GM23338 (cell line): ENCODE data around the gene CAMTA1. TPM values are rescaled to one million over a fixed set of nuclear protein-coding genes. Genes with fewer than 3 reads are reported as not detected.

Experiments
- ATAC-seq: fragments of 200-7000 bp; cut with Tn5 transposase; 3 replicates; pipeline ENCODE4 v1.9.1; 2020
- DNase-seq: peaks from one replicate; pipeline ENCODE4 v3.0.0-alpha.2; 2015; ENCODE audit warnings: low spot score
- H2AFZ ChIP-seq: fragments of 200-600 bp; sonication (generic); 2 replicates; pipeline ENCODE4 v1.8.0; 2016; ENCODE audit warnings: antibody characterized with exemption, mild to moderate bottlenecking, moderate library complexity
- H3F3A ChIP-seq: fragments of 200-600 bp; sonication (generic); replicated peaks from 2 replicates; pipeline ENCODE4 v1.8.0; 2017; ENCODE audit warnings: antibody characterized with exemption, mixed run types, low read depth
- H3K27ac ChIP-seq: fragments of 200-600 bp; sonication (generic); 2 replicates; pipeline ENCODE4 v1.6.1; 2016; ENCODE audit warnings: low read depth
- H3K27me3 ChIP-seq: fragments of 200-600 bp; sonication (generic); 2 replicates; pipeline ENCODE4 v1.8.0; 2016; ENCODE audit warnings: mild to moderate bottlenecking, mixed run types, moderate library complexity; ENCODE audit not compliant: insufficient read depth
- H3K36me3 ChIP-seq: fragments of 200-600 bp; sonication (generic); 2 replicates; pipeline ENCODE4 v1.8.0; 2016; ENCODE audit warnings: mild to moderate bottlenecking; ENCODE audit not compliant: insufficient read depth
- H3K4me1 ChIP-seq: fragments of 200-600 bp; sonication (generic); 2 replicates; pipeline ENCODE4 v1.8.0; 2016; ENCODE audit warnings: mild to moderate bottlenecking, moderate library complexity; ENCODE audit not compliant: insufficient read depth
- H3K4me2 ChIP-seq: fragments of 200-600 bp; sonication (generic); 2 replicates; pipeline ENCODE4 v1.7.1; 2017; ENCODE audit warnings: mixed run types
- H3K4me3 ChIP-seq: fragments of 200-600 bp; sonication (generic); 2 replicates; pipeline ENCODE4 v1.6.1; 2016; ENCODE audit warnings: mixed run types
- H3K79me2 ChIP-seq: fragments of 200-600 bp; sonication (generic); replicated peaks from 2 replicates; pipeline ENCODE4 v1.8.0; 2017; ENCODE audit warnings: mild to moderate bottlenecking; ENCODE audit not compliant: insufficient read depth
- H3K9me2 ChIP-seq: fragments of 200-600 bp; sonication (generic); 2 replicates; pipeline ENCODE4 v1.8.0; 2017; ENCODE audit not compliant: insufficient read depth
- H4K20me1 ChIP-seq: fragments of 200-600 bp; sonication (generic); replicated peaks from 2 replicates; pipeline ENCODE4 v1.8.0; 2017; ENCODE audit warnings: mild to moderate bottlenecking; ENCODE audit not compliant: insufficient read depth
- H3K27ac Mint-ChIP-seq: 2 replicates; pipeline ENCODE4 v1.8.0; 2020; ENCODE audit warnings: inconsistent platforms, mild to moderate bottlenecking, moderate library complexity, mixed read lengths
- H3K27me3 Mint-ChIP-seq: 3 replicates; pipeline ENCODE4 v1.8.0; 2022; ENCODE audit warnings: low read depth, mild to moderate bottlenecking, moderate library complexity, mixed read lengths, inconsistent platforms; ENCODE audit not compliant: insufficient read depth, poor library complexity
- H3K36me3 Mint-ChIP-seq: 3 replicates; pipeline ENCODE4 v1.8.0; 2021; ENCODE audit warnings: low read depth, mild to moderate bottlenecking, inconsistent platforms, moderate library complexity, mixed read lengths
- H3K4me1 Mint-ChIP-seq: 3 replicates; pipeline ENCODE4 v1.8.0; 2020; ENCODE audit warnings: mild to moderate bottlenecking, inconsistent platforms, mixed read lengths
- H3K4me3 Mint-ChIP-seq: 3 replicates; pipeline ENCODE4 v1.8.0; 2021; ENCODE audit warnings: moderate library complexity, mild to moderate bottlenecking, inconsistent platforms, mixed read lengths
- H3K9me3 Mint-ChIP-seq: 3 replicates; pipeline ENCODE4 v1.8.0; 2020; ENCODE audit warnings: moderate library complexity, mild to moderate bottlenecking, inconsistent platforms, mixed read lengths
- CREB1 ChIP-seq: fragments of 250-450 bp; sonication (Bioruptor Pico); IDR thresholded peaks from 2 replicates; pipeline ENCODE4 v1.5.0; 2020; ENCODE audit warnings: low read depth, mild to moderate bottlenecking, moderate library complexity
- ETS1 ChIP-seq: IDR thresholded peaks from 2 replicates; pipeline ENCODE4 v1.6.1; 2016; ENCODE audit warnings: antibody characterized with exemption
- EZH2 ChIP-seq: fragments of 200-600 bp; sonication (generic); IDR thresholded peaks from one replicate; pipeline ENCODE4 v1.8.0; 2017; ENCODE audit warnings: antibody characterized with exemption, mild to moderate bottlenecking, low read depth; ENCODE audit not compliant: unreplicated experiment
- EZH2phosphoT487 ChIP-seq: fragments of 200-600 bp; sonication (generic); IDR thresholded peaks from one replicate; pipeline ENCODE4 v1.8.1; 2018; ENCODE audit warnings: antibody characterized with exemption; ENCODE audit not compliant: unreplicated experiment
- JUNB ChIP-seq: IDR thresholded peaks from one replicate; pipeline ENCODE4 v1.6.1; 2016; ENCODE audit warnings: antibody characterized with exemption; ENCODE audit not compliant: unreplicated experiment
- NANOG ChIP-seq: IDR thresholded peaks from 2 replicates; pipeline ENCODE4 v1.6.1; 2016; ENCODE audit warnings: antibody characterized with exemption, borderline replicate concordance
- POLR2AphosphoS5 ChIP-seq: IDR thresholded peaks from 2 replicates; pipeline ENCODE4 v1.6.1; 2016; ENCODE audit warnings: antibody characterized with exemption, low read depth
- STAT1 ChIP-seq: IDR thresholded peaks from one replicate; pipeline ENCODE4 v1.6.1; 2016; ENCODE audit warnings: antibody characterized with exemption; ENCODE audit not compliant: unreplicated experiment
- ZNF114 ChIP-seq: fragments of 250-450 bp; sonication (Bioruptor Pico); IDR thresholded peaks from 2 replicates; pipeline ENCODE4 v1.5.0; 2020; ENCODE audit warnings: mild to moderate bottlenecking, moderate library complexity
- ZNF331 ChIP-seq: fragments of 250-450 bp; sonication (Bioruptor Pico); IDR thresholded peaks from 2 replicates; pipeline ENCODE4 v1.5.0; 2020; ENCODE audit warnings: low read depth, mild to moderate bottlenecking, moderate library complexity
- ZNF462 ChIP-seq: fragments of 250-450 bp; sonication (Bioruptor Pico); IDR thresholded peaks from 2 replicates; pipeline ENCODE4 v1.5.0; 2020; ENCODE audit warnings: mild to moderate bottlenecking, moderate library complexity
- polyA plus RNA-seq: library from polyadenylated mRNA; unstranded; fragments of >200 nt; fragmentation: Nextera tagmentation; extraction: Ambion mirVana; gene quantifications from 2 replicates; pipeline ENCODE4 v1.2.1, GENCODE V29; 2016
- total RNA-seq: library from RNA; depleted of rRNA; stranded (reverse); fragments of >200 nt; shearing (Covaris generic); gene quantifications from 2 replicates; pipeline ENCODE4 v1.2.3, GENCODE V29; 2014
- TF ChIP-seq, protein P1 (sequence below): IDR thresholded peaks from one replicate; pipeline ENCODE4 v1.6.1; 2018; ENCODE audit warnings: antibody characterized with exemption; ENCODE audit not compliant: unreplicated experiment
- TF ChIP-seq, protein P2 (sequence below), 2 experiments: fragments of 200-600 bp in 1 of 2; sonication (generic) in 1 of 2; conservative IDR thresholded peaks; 2 replicates each; pipeline versions ENCODE4 v1.5.1 to v1.6.1; 2016 to 2017; ENCODE audit warnings: antibody characterized with exemption in 2 of 2, low read depth in 2 of 2, mild to moderate bottlenecking in 2 of 2, moderate library complexity in 1 of 2

The CAMTA1 gene
- total and polyA plus RNA-seq, 2 experiments from 2014 or later, result 115 to 519 TPM

- Histone ChIP-seq H4K20me1 (no peaks in the 10 kb centered on the region), H3K4me1 (no peaks in the 10 kb centered on the region; the same call in 1 of the 2 replicates), H3K27ac (no peak overlapping the region), H3K36me3 (no peaks in the 10 kb centered on the region), H3K9me2 (no peaks in the 10 kb centered on the region; the same call in 1 of the 2 replicates), H2AFZ (no peak overlapping the region), H3K27me3 (no peaks in the 10 kb centered on the region), H3F3A (no peaks in the 10 kb centered on the region), H3K4me2 (no peak overlapping the region), H3K79me2 (no peaks in the 10 kb centered on the region), H3K4me3 (no peak overlapping the region)
- Mint-ChIP-seq H3K4me1 (peaks cover 16% of the 10 kb centered on the region), H3K4me3 (no peak overlapping the region), H3K27ac (no peak overlapping the region; the same call in 1 of the 2 replicates), H3K36me3 (no peaks in the 10 kb centered on the region), H3K9me3 (no peaks in the 10 kb centered on the region), H3K27me3 (peaks cover 9% of the 10 kb centered on the region)
- TF ChIP-seq JUNB, result no peak
- no peak for TF ChIP-seq NANOG
- TF ChIP-seq, protein P1, sequence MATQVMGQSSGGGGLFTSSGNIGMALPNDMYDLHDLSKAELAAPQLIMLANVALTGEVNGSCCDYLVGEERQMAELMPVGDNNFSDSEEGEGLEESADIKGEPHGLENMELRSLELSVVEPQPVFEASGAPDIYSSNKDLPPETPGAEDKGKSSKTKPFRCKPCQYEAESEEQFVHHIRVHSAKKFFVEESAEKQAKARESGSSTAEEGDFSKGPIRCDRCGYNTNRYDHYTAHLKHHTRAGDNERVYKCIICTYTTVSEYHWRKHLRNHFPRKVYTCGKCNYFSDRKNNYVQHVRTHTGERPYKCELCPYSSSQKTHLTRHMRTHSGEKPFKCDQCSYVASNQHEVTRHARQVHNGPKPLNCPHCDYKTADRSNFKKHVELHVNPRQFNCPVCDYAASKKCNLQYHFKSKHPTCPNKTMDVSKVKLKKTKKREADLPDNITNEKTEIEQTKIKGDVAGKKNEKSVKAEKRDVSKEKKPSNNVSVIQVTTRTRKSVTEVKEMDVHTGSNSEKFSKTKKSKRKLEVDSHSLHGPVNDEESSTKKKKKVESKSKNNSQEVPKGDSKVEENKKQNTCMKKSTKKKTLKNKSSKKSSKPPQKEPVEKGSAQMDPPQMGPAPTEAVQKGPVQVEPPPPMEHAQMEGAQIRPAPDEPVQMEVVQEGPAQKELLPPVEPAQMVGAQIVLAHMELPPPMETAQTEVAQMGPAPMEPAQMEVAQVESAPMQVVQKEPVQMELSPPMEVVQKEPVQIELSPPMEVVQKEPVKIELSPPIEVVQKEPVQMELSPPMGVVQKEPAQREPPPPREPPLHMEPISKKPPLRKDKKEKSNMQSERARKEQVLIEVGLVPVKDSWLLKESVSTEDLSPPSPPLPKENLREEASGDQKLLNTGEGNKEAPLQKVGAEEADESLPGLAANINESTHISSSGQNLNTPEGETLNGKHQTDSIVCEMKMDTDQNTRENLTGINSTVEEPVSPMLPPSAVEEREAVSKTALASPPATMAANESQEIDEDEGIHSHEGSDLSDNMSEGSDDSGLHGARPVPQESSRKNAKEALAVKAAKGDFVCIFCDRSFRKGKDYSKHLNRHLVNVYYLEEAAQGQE, result no peak
- TF ChIP-seq CREB1 (CRISPR knock-in tag), result no peak
- no peak for TF ChIP-seq ZNF114 (CRISPR knock-in tag)
- TF ChIP-seq EZH2, result no peak
- no peak for TF ChIP-seq STAT1
- no peak for TF ChIP-seq ETS1
- TF ChIP-seq EZH2phosphoT487, result no peak
- no peak for TF ChIP-seq ZNF462 (CRISPR knock-in tag)
- no peak for TF ChIP-seq POLR2AphosphoS5
- TF ChIP-seq, protein P2, sequence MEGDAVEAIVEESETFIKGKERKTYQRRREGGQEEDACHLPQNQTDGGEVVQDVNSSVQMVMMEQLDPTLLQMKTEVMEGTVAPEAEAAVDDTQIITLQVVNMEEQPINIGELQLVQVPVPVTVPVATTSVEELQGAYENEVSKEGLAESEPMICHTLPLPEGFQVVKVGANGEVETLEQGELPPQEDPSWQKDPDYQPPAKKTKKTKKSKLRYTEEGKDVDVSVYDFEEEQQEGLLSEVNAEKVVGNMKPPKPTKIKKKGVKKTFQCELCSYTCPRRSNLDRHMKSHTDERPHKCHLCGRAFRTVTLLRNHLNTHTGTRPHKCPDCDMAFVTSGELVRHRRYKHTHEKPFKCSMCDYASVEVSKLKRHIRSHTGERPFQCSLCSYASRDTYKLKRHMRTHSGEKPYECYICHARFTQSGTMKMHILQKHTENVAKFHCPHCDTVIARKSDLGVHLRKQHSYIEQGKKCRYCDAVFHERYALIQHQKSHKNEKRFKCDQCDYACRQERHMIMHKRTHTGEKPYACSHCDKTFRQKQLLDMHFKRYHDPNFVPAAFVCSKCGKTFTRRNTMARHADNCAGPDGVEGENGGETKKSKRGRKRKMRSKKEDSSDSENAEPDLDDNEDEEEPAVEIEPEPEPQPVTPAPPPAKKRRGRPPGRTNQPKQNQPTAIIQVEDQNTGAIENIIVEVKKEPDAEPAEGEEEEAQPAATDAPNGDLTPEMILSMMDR (conservative IDR thresholded peaks at IDR 0.05; ENCODE audit: low read depth in 2 of 2), result no peak
- no peak for TF ChIP-seq ZNF331 (CRISPR knock-in tag)
- ATAC-seq (peak; percentile 60), DNase-seq (no peak)
Measured at GRCh38 chr1:7406641-7407543, 621.6 kb downstream of the CAMTA1 start.
